ENCODE results near the gene ZNF117. TPM values are rescaled to one million over a fixed set of nuclear protein-coding genes. Genes with fewer than 3 reads are reported as not detected.
"Not testable (repeated sequence)": the region's sequence is repeated elsewhere in the genome, so short reads cannot be mapped to it uniquely, and the experiment has no call there.

Gene ZNF117
- 9.9 TPM for total RNA-seq

DNA sequence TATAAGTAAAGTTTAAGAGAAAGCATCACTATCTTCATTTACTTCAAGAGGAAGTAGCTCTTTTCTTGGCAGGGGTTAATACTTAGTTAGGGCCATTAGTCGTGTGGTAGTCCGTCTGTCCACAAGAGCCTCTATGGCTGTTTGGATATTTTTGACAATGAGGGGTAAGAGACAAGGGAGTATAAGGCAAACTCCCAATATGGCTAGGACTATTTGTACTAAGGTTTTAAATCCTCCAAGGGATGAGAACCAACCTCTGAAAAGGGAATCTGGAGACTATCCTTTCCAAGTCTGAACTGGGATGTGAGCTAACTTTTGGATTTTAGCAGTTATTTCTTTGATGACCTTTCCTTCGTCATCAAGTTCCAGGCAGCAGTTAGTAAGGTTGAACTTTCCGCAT lies at the start of gene ZNF117:
Gene ZNF117, minus strand, starts transcription at position 101 of the 400 bp plus-strand sequence.
- Histone ChIP-seq H3K4me3 (ENCODE audit: low read length in 3 of 3) (no peak within 1 kb of the TSS), H3K36me3 (ENCODE audit: control insufficient read depth in 3 of 3, insufficient read depth in 3 of 3, low read length in 3 of 3) (peaks cover 2 to 9% (median 6%) of the 10 kb centered on the region in 3 donors), H3K9me3 (ENCODE audit: control insufficient read depth in 3 of 3, low read length in 3 of 3) (peaks cover 0 to 2% (median 0%) of the 10 kb centered on the region in 3 donors), H3K9ac (ENCODE audit: low read depth in 1 of 3, low read length in 3 of 3) (no peak within 1 kb of the TSS), H3K27me3 (ENCODE audit: control insufficient read depth in 3 of 3, insufficient read depth in 3 of 3, low read length in 3 of 3) (no peaks in the 10 kb centered on the region), H3K4me1 (ENCODE audit: control insufficient read depth in 3 of 3, insufficient read depth in 3 of 3, low read length in 3 of 3) (no peaks in the 10 kb centered on the region), H3K27ac (ENCODE audit: low read depth, low read length) (peak within 1 kb of the TSS; percentile 42)

DNA sequence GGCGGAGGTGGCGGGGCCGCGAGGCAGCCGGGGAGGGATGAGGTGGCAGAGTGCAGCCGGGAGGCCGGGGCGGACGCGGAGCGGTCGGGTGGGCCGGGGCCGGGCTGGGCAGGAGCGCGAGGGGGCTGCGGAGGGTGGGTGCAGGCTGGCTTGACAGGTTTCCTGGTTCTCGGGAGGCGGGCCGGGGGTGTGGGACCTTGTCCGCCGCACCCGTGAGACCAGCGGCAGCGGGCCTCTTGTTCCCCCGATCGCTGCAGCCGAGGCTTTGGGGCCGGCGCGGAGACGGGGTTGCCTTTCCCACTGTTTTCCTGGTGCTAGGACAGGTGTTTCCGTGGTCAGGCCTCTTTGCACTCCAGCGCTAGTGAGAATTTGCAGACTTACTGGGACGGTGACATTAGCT lies 47.9 kb upstream of the ZNF117 start:
- Histone ChIP-seq H3K9ac (ENCODE audit: low read depth in 1 of 3, low read length in 3 of 3) (peak overlapping the region; percentile 80 to 82 (median 80)), H3K4me3 (ENCODE audit: low read length in 3 of 3) (peak overlapping the region; percentile 74 to 81 (median 76)), H3K27ac (ENCODE audit: low read depth, low read length) (peak overlapping the region; percentile 51)
- not testable (repeated sequence) for H3K9me3 ChIP-seq (ENCODE audit: control insufficient read depth in 3 of 3, low read length in 3 of 3); H3K36me3 ChIP-seq (ENCODE audit: control insufficient read depth in 3 of 3, insufficient read depth in 3 of 3, low read length in 3 of 3); H3K4me1 ChIP-seq (ENCODE audit: control insufficient read depth in 3 of 3, insufficient read depth in 3 of 3, low read length in 3 of 3); H3K27me3 ChIP-seq (ENCODE audit: control insufficient read depth in 3 of 3, insufficient read depth in 3 of 3, low read length in 3 of 3)

DNA sequence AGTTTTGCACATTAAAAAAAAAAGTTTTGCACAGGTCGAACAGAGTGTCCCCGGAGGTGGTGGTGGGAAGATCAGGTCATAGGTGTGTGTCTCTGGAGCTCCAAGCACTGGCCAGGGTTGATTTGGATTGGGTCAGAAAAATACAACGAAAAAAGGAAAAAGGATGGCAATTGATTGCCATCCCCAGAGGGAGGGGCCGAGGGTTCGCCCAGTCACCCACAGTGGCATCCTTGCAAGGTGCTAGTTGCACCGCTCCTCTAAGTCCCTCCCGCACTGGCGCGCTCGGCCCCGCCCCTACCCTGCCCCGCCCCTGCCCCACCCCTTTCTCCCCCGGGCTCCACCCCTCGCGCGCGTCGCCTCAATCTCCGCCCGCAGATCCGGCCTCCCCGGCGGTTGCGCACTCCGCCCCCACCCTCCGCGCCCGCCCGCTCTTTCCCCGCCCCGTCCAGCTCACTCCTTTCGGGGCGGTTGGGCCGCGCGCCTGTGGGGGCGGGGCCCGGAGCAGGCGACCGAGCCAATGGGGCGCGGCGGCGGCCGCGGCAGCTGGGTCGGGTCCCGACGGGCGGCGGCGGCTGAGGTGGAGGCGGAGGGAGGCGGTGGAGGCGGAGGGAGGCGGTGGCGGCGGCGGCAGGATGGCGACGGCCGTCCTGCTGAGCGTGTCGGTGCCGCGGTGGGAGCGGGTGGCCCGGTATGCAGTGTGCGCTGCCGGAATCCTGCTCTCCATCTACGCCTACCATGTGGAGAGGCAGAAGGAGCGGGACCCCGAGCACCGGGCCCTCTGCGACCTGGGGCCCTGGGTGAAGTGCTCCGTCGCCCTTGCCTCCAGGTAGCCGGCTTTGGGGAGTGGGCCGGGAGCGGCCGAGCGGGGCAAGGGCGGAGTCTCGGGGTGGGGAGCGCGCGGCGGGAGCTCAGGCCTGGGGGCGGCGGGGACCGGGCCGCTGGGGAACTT lies 47.2 kb upstream of the ZNF117 start:
- Histone ChIP-seq H3K9me3 (ENCODE audit: control insufficient read depth in 3 of 3, low read length in 3 of 3) (no peaks in the 10 kb centered on the region), H3K9ac (ENCODE audit: low read depth in 1 of 3, low read length in 3 of 3) (peak overlapping the region; percentile 69 to 83 (median 77)), H3K4me3 (ENCODE audit: low read length in 3 of 3) (peak overlapping the region; percentile 68 to 79 (median 72)), H3K27me3 (ENCODE audit: control insufficient read depth in 3 of 3, insufficient read depth in 3 of 3, low read length in 3 of 3) (no peaks in the 10 kb centered on the region), H3K4me1 (ENCODE audit: control insufficient read depth in 3 of 3, insufficient read depth in 3 of 3, low read length in 3 of 3) (peaks cover 0 to 9% (median 5%) of the 10 kb centered on the region in 3 donors), H3K36me3 (ENCODE audit: control insufficient read depth in 3 of 3, insufficient read depth in 3 of 3, low read length in 3 of 3) (no peaks in the 10 kb centered on the region), H3K27ac (ENCODE audit: low read depth, low read length) (peak overlapping the region; percentile 70)

DNA sequence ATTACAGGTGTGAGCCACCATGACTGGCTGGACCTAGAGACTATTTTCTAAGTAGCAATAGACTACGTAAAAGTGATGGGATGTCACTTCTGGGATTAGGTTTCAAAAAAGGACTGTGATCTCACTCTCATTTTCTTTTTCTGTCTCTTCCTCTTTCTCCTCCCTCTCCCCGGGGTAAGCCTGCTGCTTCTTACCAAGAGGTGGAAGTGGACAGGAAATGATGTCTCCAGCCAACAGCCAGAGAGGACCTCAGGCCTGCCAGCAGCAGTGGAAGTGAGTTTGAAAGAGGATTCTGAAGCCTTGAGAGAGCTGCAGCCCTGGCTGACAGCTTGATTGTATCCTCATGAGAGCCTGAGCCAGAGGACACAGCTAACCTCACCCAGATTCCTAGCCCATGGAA lies 45.7 kb upstream of the ZNF117 start:
- H3K4me3 ChIP-seq (ENCODE audit: low read length in 3 of 3); H3K9ac ChIP-seq (ENCODE audit: low read depth in 1 of 3, low read length in 3 of 3); H3K9me3 ChIP-seq (ENCODE audit: control insufficient read depth in 3 of 3, low read length in 3 of 3); H3K4me1 ChIP-seq (ENCODE audit: control insufficient read depth in 3 of 3, insufficient read depth in 3 of 3, low read length in 3 of 3); H3K27ac ChIP-seq (ENCODE audit: low read depth, low read length); H3K27me3 ChIP-seq (ENCODE audit: control insufficient read depth in 3 of 3, insufficient read depth in 3 of 3, low read length in 3 of 3); H3K36me3 ChIP-seq (ENCODE audit: control insufficient read depth in 3 of 3, insufficient read depth in 3 of 3, low read length in 3 of 3): not testable (repeated sequence)

DNA sequence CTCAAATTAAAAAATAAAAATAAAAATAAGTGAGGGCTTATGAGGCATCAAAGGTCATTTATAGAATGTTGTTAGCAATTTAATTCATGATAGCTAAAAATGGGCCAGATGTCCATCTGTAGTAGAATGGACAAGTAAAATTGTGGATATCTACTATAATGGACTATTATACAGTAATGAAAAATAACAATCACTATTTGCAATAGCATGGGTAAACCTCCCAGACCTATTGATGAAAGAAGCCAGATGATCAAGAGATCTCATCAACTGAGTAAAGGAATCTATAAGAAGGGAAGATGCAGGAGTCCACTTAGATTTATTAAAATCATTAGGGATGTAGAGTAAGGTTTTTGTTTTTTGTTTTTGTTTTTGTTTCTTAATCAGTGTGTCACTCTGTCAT lies 44.6 kb upstream of the ZNF117 start:
- H3K27ac ChIP-seq (ENCODE audit: low read depth, low read length); H3K9me3 ChIP-seq (ENCODE audit: control insufficient read depth in 3 of 3, low read length in 3 of 3); H3K4me3 ChIP-seq (ENCODE audit: low read length in 3 of 3); H3K4me1 ChIP-seq (ENCODE audit: control insufficient read depth in 3 of 3, insufficient read depth in 3 of 3, low read length in 3 of 3); H3K27me3 ChIP-seq (ENCODE audit: control insufficient read depth in 3 of 3, insufficient read depth in 3 of 3, low read length in 3 of 3); H3K36me3 ChIP-seq (ENCODE audit: control insufficient read depth in 3 of 3, insufficient read depth in 3 of 3, low read length in 3 of 3); H3K9ac ChIP-seq (ENCODE audit: low read depth in 1 of 3, low read length in 3 of 3): not testable (repeated sequence)

DNA sequence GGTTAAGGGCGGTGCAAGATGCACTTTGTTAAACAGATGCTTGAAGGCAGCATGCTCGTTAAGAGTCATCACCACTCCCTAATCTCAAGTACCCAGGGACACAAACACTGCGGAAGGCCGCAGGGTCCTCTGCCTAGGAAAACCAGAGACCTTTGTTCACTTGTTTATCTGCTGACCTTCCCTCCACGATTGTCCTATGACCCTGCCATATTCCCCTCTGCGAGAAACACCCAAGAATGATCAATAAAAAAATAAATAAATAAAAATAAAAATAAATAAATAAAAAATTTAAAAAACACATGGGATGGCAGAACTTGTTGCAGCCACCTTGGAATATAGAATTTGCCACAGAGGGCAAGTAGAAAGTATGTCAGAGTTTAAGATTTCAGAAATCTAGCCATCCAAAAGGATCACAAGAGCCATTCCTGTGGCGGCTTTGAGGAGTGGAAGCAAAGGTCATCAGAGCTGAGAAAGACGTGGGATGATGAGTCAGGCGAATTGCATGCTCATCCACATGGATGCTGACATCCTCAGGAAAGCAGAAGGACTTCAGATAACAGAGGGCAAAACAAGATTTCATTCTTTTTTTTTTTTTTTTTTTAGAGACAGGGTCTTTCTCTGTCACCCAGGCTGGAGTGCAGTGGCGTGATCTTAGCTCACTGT lies 43.4 kb upstream of the ZNF117 start:
- H3K4me3 ChIP-seq (ENCODE audit: low read length in 3 of 3); H3K9me3 ChIP-seq (ENCODE audit: control insufficient read depth in 3 of 3, low read length in 3 of 3); H3K4me1 ChIP-seq (ENCODE audit: control insufficient read depth in 3 of 3, insufficient read depth in 3 of 3, low read length in 3 of 3); H3K9ac ChIP-seq (ENCODE audit: low read depth in 1 of 3, low read length in 3 of 3); H3K27me3 ChIP-seq (ENCODE audit: control insufficient read depth in 3 of 3, insufficient read depth in 3 of 3, low read length in 3 of 3); H3K36me3 ChIP-seq (ENCODE audit: control insufficient read depth in 3 of 3, insufficient read depth in 3 of 3, low read length in 3 of 3); H3K27ac ChIP-seq (ENCODE audit: low read depth, low read length): not testable (repeated sequence)

DNA sequence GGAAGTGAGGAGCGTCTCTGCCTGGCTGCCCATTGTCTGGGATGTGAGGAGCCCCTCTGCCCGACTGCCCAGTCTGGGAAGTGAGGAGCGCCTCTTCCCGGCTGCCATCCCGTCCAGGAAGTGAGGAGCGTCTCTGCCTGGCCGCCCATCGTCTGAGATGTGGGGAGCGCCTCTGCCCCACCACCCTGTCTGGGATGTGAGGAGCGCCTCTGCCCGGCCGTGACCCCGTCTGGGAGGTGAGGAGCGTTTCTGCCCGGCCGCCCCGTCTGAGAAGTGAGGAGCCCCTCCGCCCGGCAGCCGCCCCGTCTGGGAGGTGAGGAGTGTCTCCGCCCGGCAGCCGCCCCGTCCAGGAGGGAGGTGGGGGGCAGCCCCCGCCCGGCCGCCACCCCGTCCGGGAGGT lies 42.6 kb upstream of the ZNF117 start:
- not testable (repeated sequence) for H3K4me1 ChIP-seq (ENCODE audit: control insufficient read depth in 3 of 3, insufficient read depth in 3 of 3, low read length in 3 of 3); H3K4me3 ChIP-seq (ENCODE audit: low read length in 3 of 3); H3K27me3 ChIP-seq (ENCODE audit: control insufficient read depth in 3 of 3, insufficient read depth in 3 of 3, low read length in 3 of 3); H3K9me3 ChIP-seq (ENCODE audit: control insufficient read depth in 3 of 3, low read length in 3 of 3); H3K36me3 ChIP-seq (ENCODE audit: control insufficient read depth in 3 of 3, insufficient read depth in 3 of 3, low read length in 3 of 3); H3K27ac ChIP-seq (ENCODE audit: low read depth, low read length); H3K9ac ChIP-seq (ENCODE audit: low read depth in 1 of 3, low read length in 3 of 3)

DNA sequence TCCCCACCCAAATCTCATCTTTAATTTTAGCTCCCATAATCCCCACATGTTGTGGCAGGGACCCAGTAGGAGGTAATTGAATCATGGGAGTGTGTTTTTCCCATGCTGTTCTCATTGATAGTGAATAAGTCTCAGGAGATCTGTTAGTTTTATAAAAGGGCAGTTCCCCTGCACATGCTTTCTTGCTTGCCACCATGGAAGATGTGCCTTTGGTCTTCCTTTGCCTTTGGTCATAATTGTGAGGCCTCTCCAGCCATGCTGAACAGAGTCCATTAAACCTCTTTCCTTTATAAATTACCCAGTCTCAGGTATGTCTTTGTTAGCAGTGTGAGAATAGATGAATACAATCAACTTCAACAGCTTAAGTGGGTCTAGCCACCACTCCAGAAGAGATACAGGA lies 34.2 kb upstream of the ZNF117 start:
- H3K9ac ChIP-seq (ENCODE audit: low read depth in 1 of 3, low read length in 3 of 3); H3K27ac ChIP-seq (ENCODE audit: low read depth, low read length); H3K27me3 ChIP-seq (ENCODE audit: control insufficient read depth in 3 of 3, insufficient read depth in 3 of 3, low read length in 3 of 3); H3K4me3 ChIP-seq (ENCODE audit: low read length in 3 of 3); H3K4me1 ChIP-seq (ENCODE audit: control insufficient read depth in 3 of 3, insufficient read depth in 3 of 3, low read length in 3 of 3); H3K9me3 ChIP-seq (ENCODE audit: control insufficient read depth in 3 of 3, low read length in 3 of 3); H3K36me3 ChIP-seq (ENCODE audit: control insufficient read depth in 3 of 3, insufficient read depth in 3 of 3, low read length in 3 of 3): not testable (repeated sequence)

DNA sequence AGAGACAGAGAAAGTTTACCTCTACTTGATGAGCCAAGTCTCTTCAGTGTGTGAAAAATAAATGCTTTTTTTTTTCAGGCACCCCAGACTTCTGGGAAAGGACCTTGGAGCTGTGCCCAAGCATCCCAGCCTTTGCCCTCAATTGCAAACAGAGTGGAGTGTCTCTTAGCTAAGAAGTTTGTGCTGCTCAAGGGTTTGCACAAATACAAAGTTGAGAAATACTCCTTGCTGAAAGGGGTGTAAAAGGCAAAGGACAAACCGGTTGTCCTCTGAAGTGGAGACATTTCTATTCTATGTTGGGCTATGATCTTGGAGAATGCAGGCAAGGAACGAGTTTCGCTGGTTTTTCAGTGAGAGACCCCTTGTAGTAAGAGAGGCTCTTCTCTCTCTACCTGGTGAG lies 30.1 kb upstream of the ZNF117 start:
- H3K27me3 ChIP-seq (ENCODE audit: control insufficient read depth in 3 of 3, insufficient read depth in 3 of 3, low read length in 3 of 3); H3K4me1 ChIP-seq (ENCODE audit: control insufficient read depth in 3 of 3, insufficient read depth in 3 of 3, low read length in 3 of 3); H3K4me3 ChIP-seq (ENCODE audit: low read length in 3 of 3); H3K36me3 ChIP-seq (ENCODE audit: control insufficient read depth in 3 of 3, insufficient read depth in 3 of 3, low read length in 3 of 3); H3K9ac ChIP-seq (ENCODE audit: low read depth in 1 of 3, low read length in 3 of 3); H3K27ac ChIP-seq (ENCODE audit: low read depth, low read length); H3K9me3 ChIP-seq (ENCODE audit: control insufficient read depth in 3 of 3, low read length in 3 of 3): not testable (repeated sequence)

DNA sequence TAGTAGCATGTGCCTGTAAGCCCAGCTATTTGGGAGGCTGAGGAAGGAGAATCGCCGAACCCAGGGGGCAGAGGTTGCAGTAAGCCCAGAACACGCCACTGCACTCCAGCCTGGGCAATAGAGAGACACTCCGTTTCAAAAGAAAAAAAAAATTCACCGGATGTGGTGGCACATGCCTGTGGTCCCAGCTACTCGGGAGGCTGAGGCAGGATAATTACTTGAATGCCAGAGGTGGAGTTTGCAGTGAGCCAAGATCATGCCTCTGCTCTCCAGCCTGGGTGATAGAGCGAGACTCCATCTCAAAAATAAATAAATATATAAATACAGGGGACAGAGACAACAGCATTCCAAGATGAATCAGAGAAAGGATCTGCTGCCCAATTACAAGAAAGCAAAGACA lies 19.0 kb upstream of the ZNF117 start:
- not testable (repeated sequence) for H3K4me3 ChIP-seq (ENCODE audit: low read length in 3 of 3); H3K27ac ChIP-seq (ENCODE audit: low read depth, low read length); H3K4me1 ChIP-seq (ENCODE audit: control insufficient read depth in 3 of 3, insufficient read depth in 3 of 3, low read length in 3 of 3); H3K27me3 ChIP-seq (ENCODE audit: control insufficient read depth in 3 of 3, insufficient read depth in 3 of 3, low read length in 3 of 3); H3K9me3 ChIP-seq (ENCODE audit: control insufficient read depth in 3 of 3, low read length in 3 of 3); H3K9ac ChIP-seq (ENCODE audit: low read depth in 1 of 3, low read length in 3 of 3); H3K36me3 ChIP-seq (ENCODE audit: control insufficient read depth in 3 of 3, insufficient read depth in 3 of 3, low read length in 3 of 3)
